ENCODE results near the gene HSD11B1. TPM values are rescaled to one million over a fixed set of nuclear protein-coding genes. Genes with fewer than 3 reads are reported as not detected.

Gene HSD11B1
- total RNA-seq = 0.79 and 1.6 TPM in 2 replicates

GRCh38 chr1:209704584-209704983 is at the start of gene HSD11B1:
HSD11B1 (plus strand) TSS chr1:209704846; CDS start chr1:209704943, 97 bp downstream.

GRCh38 chr1:209674957-209675564 is 29.6 kb upstream of the HSD11B1 start, which contains the start of gene G0S2:
G0S2 (plus strand) TSS chr1:209675412; CDS start chr1:209675685, 273 bp downstream.

GRCh38 chr1:209755926-209756614 is 51.4 kb downstream of the HSD11B1 start, which contains the start of gene TRAF3IP3:
TRAF3IP3 (plus strand) TSS chr1:209756053; CDS start chr1:209760040, 3,987 bp downstream.

Other genes starting within 250 kb of the HSD11B1 start
- not detected in 2 replicates for gene CAMK1G, start 121.1 kb upstream of the HSD11B1 start, total RNA-seq
- 652 and 749 TPM in 2 replicates for gene LAMB3, start 52.4 kb upstream of the HSD11B1 start, total RNA-seq
- gene G0S2, start 29.4 kb upstream of the HSD11B1 start, total RNA-seq = 57.3 and 105 TPM in 2 replicates
- not detected in 2 replicates for gene TRAF3IP3, start 51.2 kb downstream of the HSD11B1 start, total RNA-seq
- gene C1orf74, start 79.7 kb downstream of the HSD11B1 start, total RNA-seq = 10.8 and 13.6 TPM in 2 replicates
- gene IRF6, start 101.3 kb downstream of the HSD11B1 start, total RNA-seq = 144 and 195 TPM in 2 replicates
- 3.1 and 4.9 TPM in 2 replicates for gene UTP25, start 123.1 kb downstream of the HSD11B1 start, total RNA-seq
- gene SYT14, start 233.4 kb downstream of the HSD11B1 start, total RNA-seq = not detected in 2 replicates

Measured in airway epithelial cell (primary cell).